Gastroesophageal sphincter (tissue), 4 donors: ENCODE data around the gene REEP6. TPM values are rescaled to one million over a fixed set of nuclear protein-coding genes. Genes with fewer than 3 reads are reported as not detected.

ENCODE experiments used
- ATAC-seq: fragments of 150-250 bp; one replicate; pipeline ENCODE4 v1.9.1; 2016; ENCODE audit warnings: mild to moderate bottlenecking, moderate library complexity
- H3K27ac ChIP-seq, 4 donors: fragments of 200-600 bp; sonication (generic) in 3 of 4; 1 replicate in 3 of 4; 2 replicates in 1 of 4; pipeline ENCODE4 v1.5.1; 2016 to 2019
- H3K27me3 ChIP-seq: fragments of 200-600 bp; sonication (generic); one replicate; pipeline ENCODE4 v1.5.1; 2019
- H3K36me3 ChIP-seq, 2 donors: fragments of 200-600 bp; sonication (generic); one replicate each; pipeline ENCODE4 v1.5.1; 2019; ENCODE audit warnings: control low read depth in 1 of 2
- H3K4me1 ChIP-seq, 3 donors: fragments of 200-600 bp; sonication (generic); 1 replicate in 2 of 3; 2 replicates in 1 of 3; pipeline ENCODE4 v1.5.1; 2016 to 2019; ENCODE audit warnings: control low read depth in 2 of 3
- H3K4me3 ChIP-seq, 2 donors: fragments of 200-600 bp; sonication (generic); one replicate each; pipeline ENCODE4 v1.5.1; 2019; ENCODE audit warnings: mild to moderate bottlenecking in 1 of 2, moderate library complexity in 1 of 2
- H3K9me3 ChIP-seq, 3 donors: fragments of 200-600 bp; sonication (generic); one replicate each; pipeline ENCODE4 v1.5.1; 2017 to 2019; ENCODE audit warnings: control low read depth in 2 of 3
- EP300 ChIP-seq: sonication (generic); formaldehyde crosslinking; IDR thresholded peaks from one replicate; pipeline ENCODE4 v1.6.1; 2017; ENCODE audit warnings: antibody characterized with exemption, mild to moderate bottlenecking
- POLR2A ChIP-seq, 2 donors: fragments of 450-650 bp; IDR thresholded peaks; one replicate each; pipeline ENCODE4 v1.6.1; 2017; ENCODE audit warnings: antibody characterized with exemption in 2 of 2, mild to moderate bottlenecking in 2 of 2, moderate library complexity in 1 of 2
- POLR2AphosphoS5 ChIP-seq: sonication (generic); formaldehyde crosslinking; IDR thresholded peaks from one replicate; pipeline ENCODE4 v1.6.1; 2017; ENCODE audit warnings: antibody characterized with exemption
- WGBS, 2 donors: methylation state at CpG; one replicate each; pipeline ENCODE4 v1.1.5; 2018; ENCODE audit warnings: low coverage in 1 of 2; 5-methylcytosine and 5-hydroxymethylcytosine counted together
- total RNA-seq, 4 donors: library from RNA; depleted of rRNA; stranded (reverse); fragments of >200 nt; gene quantifications; one replicate each; pipeline ENCODE4 v1.1.0, GENCODE V29; 2016
- TF ChIP-seq, protein P1 (sequence below), 4 experiments: fragments of 200-600 bp in 2 of 4; fragments of 450-650 bp in 2 of 4; sonication (generic) in 1 of 4; IDR thresholded peaks; one replicate each; pipeline ENCODE4 v1.5.1; 2017 to 2019; ENCODE audit warnings: antibody characterized with exemption in 4 of 4, mild to moderate bottlenecking in 2 of 4, moderate library complexity in 2 of 4

REEP6 gene
- total RNA-seq, 4 donors from 2014 or later, result 0.32 to 0.96 (median 0.40) TPM; not detected in 1

DNA sequence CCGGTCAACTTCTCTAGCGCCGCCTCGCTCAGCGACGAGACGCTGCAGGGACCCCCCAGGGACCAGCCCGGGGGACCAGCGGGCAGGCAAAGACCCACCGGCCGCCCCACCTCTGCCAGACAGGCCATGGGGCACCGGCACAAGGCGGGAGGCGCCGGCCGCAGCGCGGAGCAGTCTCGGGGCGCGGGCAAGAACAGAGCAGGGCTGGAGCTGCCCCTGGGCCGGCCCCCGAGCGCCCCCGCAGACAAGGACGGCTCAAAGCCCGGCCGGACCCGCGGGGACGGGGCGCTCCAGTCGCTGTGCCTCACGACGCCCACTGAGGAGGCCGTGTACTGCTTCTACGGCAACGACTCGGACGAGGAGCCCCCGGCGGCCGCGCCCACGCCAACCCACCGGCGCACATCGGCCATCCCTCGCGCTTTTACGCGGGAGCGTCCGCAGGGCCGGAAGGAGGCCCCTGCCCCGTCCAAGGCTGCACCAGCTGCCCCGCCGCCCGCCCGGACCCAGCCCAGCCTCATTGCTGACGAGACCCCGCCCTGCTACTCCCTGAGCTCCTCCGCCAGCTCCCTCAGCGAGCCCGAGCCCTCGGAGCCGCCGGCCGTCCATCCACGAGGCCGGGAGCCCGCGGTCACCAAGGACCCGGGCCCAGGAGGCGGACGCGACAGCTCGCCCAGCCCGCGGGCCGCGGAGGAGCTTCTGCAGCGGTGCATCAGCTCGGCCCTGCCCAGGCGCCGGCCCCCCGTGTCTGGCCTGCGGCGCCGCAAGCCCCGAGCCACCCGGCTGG is 23.3 kb upstream of the REEP6 start:
- peaks cover 0 to 18% of the 10 kb centered on the region in 2 donors for H3K36me3 ChIP-seq
- H3K27me3 ChIP-seq, result peaks cover 96% of the 10 kb centered on the region
- H3K9me3 ChIP-seq, result no peaks in the 10 kb centered on the region
- TF ChIP-seq EP300, result no peak
- TF ChIP-seq, protein P1, sequence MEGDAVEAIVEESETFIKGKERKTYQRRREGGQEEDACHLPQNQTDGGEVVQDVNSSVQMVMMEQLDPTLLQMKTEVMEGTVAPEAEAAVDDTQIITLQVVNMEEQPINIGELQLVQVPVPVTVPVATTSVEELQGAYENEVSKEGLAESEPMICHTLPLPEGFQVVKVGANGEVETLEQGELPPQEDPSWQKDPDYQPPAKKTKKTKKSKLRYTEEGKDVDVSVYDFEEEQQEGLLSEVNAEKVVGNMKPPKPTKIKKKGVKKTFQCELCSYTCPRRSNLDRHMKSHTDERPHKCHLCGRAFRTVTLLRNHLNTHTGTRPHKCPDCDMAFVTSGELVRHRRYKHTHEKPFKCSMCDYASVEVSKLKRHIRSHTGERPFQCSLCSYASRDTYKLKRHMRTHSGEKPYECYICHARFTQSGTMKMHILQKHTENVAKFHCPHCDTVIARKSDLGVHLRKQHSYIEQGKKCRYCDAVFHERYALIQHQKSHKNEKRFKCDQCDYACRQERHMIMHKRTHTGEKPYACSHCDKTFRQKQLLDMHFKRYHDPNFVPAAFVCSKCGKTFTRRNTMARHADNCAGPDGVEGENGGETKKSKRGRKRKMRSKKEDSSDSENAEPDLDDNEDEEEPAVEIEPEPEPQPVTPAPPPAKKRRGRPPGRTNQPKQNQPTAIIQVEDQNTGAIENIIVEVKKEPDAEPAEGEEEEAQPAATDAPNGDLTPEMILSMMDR (IDR thresholded peaks at IDR 0.05), result no peak
- TF ChIP-seq POLR2A (IDR thresholded peaks at IDR 0.05), result no peak
- TF ChIP-seq POLR2AphosphoS5, result no peak
- no peak for ATAC-seq
- no peak overlapping the region for H3K27ac ChIP-seq
- peak overlapping the region in 1 of 2 donors; percentile 51 for H3K4me3 ChIP-seq
- WGBS, 2 donors, result no CpG with 5 or more reads among the region's 92 CpGs
- peaks cover 14 to 76% (median 43%) of the 10 kb centered on the region in 3 donors for H3K4me1 ChIP-seq

DNA sequence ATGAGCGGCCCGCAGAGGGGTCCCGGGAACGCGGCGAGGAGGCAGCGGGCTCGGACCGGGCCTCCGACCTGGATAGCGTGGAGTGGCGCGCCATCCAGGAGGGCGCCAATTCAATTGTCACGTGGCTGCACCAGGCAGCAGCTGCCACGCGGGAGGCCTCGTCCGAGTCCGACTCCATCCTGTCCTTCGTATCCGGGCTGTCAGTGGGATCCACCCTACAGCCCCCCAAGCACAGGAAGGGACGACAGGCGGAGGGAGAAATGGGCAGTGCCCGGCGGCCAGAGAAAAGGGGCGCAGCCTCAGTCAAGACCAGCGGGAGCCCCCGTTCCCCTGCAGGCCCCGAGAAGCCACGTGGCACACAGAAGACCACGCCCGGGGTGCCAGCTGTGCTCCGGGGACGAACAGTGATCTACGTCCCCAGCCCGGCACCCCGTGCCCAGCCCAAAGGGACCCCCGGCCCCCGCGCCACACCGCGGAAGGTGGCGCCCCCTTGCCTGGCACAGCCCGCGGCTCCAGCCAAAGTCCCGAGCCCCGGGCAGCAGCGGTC is 22.6 kb upstream of the REEP6 start:
- Histone ChIP-seq H3K27ac (no peak overlapping the region), H3K9me3 (no peaks in the 10 kb centered on the region), H3K36me3 (peaks cover 0 to 18% of the 10 kb centered on the region in 2 donors), H3K4me1 (peaks cover 14 to 83% (median 49%) of the 10 kb centered on the region in 3 donors), H3K4me3 (peak overlapping the region in 1 of 2 donors; percentile 51), H3K27me3 (peaks cover 99% of the 10 kb centered on the region)
- no CpG with 5 or more reads among the region's 49 CpGs for WGBS, 2 donors
- TF ChIP-seq POLR2AphosphoS5, result no peak
- no peak for TF ChIP-seq EP300
- TF ChIP-seq POLR2A (IDR thresholded peaks at IDR 0.05), result no peak
- TF ChIP-seq, protein P1 (IDR thresholded peaks at IDR 0.05), result no peak
- no peak for ATAC-seq

DNA sequence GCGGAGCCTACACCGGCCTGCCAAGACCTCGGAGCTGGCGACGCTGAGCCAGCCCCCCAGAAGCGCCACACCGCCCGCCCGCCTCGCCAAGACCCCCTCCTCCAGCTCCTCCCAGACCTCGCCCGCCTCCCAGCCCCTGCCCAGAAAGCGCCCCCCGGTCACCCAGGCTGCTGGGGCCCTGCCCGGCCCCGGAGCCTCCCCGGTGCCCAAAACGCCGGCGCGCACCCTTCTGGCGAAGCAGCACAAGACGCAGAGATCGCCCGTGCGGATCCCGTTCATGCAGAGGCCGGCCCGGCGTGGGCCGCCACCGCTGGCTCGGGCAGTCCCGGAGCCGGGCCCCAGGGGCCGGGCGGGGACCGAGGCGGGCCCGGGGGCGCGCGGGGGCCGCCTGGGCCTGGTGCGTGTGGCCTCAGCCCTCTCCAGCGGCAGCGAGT is 22.1 kb upstream of the REEP6 start:
- WGBS, 2 donors, result no CpG with 5 or more reads among the region's 47 CpGs
- TF ChIP-seq, protein P1 (IDR thresholded peaks at IDR 0.05), result no peak
- no peak for TF ChIP-seq POLR2A (IDR thresholded peaks at IDR 0.05)
- no peak for TF ChIP-seq POLR2AphosphoS5
- TF ChIP-seq EP300, result no peak
- H3K36me3 ChIP-seq, result peaks cover 0 to 19% of the 10 kb centered on the region in 2 donors
- H3K27ac ChIP-seq, result no peak overlapping the region
- H3K4me1 ChIP-seq, result peaks cover 14 to 88% (median 50%) of the 10 kb centered on the region in 3 donors
- H3K9me3 ChIP-seq, result no peaks in the 10 kb centered on the region
- peaks cover 99% of the 10 kb centered on the region for H3K27me3 ChIP-seq
- H3K4me3 ChIP-seq, result peak overlapping the region in 1 of 2 donors; percentile 51
- ATAC-seq, result no peak

DNA sequence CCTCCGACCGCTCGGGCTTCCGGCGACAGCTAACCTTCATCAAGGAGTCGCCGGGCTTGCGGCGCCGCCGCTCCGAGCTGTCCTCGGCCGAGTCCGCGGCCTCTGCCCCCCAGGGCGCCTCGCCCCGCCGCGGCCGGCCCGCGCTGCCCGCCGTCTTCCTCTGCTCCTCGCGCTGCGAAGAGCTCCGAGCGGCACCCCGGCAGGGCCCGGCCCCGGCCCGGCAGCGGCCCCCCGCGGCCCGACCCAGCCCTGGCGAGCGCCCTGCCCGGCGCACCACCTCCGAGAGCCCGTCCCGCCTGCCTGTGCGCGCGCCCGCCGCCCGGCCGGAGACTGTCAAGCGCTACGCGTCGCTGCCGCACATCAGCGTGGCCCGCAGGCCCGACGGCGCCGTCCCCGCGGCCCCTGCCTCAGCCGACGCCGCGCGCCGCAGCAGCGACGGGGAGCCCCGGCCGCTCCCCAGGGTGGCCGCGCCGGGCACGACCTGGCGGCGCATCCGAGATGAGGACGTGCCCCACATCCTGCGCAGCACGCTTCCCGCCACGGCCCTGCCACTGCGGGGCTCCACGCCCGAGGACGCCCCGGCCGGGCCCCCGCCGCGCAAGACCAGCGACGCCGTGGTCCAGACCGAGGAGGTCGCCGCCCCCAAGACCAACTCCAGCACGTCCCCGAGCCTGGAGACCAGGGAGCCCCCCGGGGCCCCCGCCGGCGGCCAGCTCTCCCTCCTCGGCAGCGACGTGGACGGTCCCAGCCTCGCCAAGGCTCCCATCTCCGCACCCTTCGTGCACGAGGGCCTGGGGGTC is 21.5 kb upstream of the REEP6 start:
- Histone ChIP-seq H3K4me1 (peaks cover 14 to 94% (median 50%) of the 10 kb centered on the region in 3 donors), H3K9me3 (no peaks in the 10 kb centered on the region), H3K36me3 (peaks cover 0 to 25% of the 10 kb centered on the region in 2 donors), H3K27ac (no peak overlapping the region), H3K27me3 (peaks cover 100% of the 10 kb centered on the region), H3K4me3 (peak overlapping the region in 1 of 2 donors; percentile 51)
- WGBS, 2 donors, result no CpG with 5 or more reads among the region's 117 CpGs
- no peak for ATAC-seq
- TF ChIP-seq POLR2AphosphoS5 (no peak), EP300 (no peak)

DNA sequence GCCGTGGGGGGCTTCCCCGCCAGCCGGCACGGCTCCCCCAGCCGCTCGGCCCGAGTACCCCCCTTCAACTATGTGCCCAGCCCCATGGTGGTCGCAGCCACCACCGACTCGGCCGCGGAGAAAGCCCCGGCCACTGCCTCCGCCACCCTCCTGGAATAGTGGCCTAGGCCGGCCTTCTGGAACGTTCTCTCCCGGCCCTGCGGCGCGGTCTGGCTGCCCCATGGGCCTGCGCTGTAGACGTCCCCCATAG is 21.0 kb upstream of the REEP6 start:
- TF ChIP-seq EP300 (no peak), POLR2AphosphoS5 (no peak), POLR2A (IDR thresholded peaks at IDR 0.05) (no peak)
- TF ChIP-seq, protein P1 (IDR thresholded peaks at IDR 0.05), result no peak
- no CpG with 5 or more reads among the region's 22 CpGs for WGBS, 2 donors
- Histone ChIP-seq H3K27me3 (peaks cover 99% of the 10 kb centered on the region), H3K4me3 (peak overlapping the region; percentile 4 to 51), H3K9me3 (no peaks in the 10 kb centered on the region), H3K4me1 (peaks cover 14 to 99% (median 50%) of the 10 kb centered on the region in 3 donors), H3K27ac (no peak overlapping the region), H3K36me3 (peaks cover 0 to 30% of the 10 kb centered on the region in 2 donors)
- no peak for ATAC-seq
